Skin of body (tissue), 2 donors: Measurements from ENCODE around the gene VPS13D. TPM values are rescaled to one million over a fixed set of nuclear protein-coding genes. Genes with fewer than 3 reads are reported as not detected.

Source experiments
- DNase-seq: peaks from one replicate; lab custom pipeline; 2025; lab: John Stamatoyannopoulos, UW
- total RNA-seq: library from RNA; depleted of rRNA; stranded (reverse); fragments of >200 nt; gene quantifications from one replicate; pipeline ENCODE4 v1.2.3, GENCODE V29; 2014

VPS13D gene, protein sequence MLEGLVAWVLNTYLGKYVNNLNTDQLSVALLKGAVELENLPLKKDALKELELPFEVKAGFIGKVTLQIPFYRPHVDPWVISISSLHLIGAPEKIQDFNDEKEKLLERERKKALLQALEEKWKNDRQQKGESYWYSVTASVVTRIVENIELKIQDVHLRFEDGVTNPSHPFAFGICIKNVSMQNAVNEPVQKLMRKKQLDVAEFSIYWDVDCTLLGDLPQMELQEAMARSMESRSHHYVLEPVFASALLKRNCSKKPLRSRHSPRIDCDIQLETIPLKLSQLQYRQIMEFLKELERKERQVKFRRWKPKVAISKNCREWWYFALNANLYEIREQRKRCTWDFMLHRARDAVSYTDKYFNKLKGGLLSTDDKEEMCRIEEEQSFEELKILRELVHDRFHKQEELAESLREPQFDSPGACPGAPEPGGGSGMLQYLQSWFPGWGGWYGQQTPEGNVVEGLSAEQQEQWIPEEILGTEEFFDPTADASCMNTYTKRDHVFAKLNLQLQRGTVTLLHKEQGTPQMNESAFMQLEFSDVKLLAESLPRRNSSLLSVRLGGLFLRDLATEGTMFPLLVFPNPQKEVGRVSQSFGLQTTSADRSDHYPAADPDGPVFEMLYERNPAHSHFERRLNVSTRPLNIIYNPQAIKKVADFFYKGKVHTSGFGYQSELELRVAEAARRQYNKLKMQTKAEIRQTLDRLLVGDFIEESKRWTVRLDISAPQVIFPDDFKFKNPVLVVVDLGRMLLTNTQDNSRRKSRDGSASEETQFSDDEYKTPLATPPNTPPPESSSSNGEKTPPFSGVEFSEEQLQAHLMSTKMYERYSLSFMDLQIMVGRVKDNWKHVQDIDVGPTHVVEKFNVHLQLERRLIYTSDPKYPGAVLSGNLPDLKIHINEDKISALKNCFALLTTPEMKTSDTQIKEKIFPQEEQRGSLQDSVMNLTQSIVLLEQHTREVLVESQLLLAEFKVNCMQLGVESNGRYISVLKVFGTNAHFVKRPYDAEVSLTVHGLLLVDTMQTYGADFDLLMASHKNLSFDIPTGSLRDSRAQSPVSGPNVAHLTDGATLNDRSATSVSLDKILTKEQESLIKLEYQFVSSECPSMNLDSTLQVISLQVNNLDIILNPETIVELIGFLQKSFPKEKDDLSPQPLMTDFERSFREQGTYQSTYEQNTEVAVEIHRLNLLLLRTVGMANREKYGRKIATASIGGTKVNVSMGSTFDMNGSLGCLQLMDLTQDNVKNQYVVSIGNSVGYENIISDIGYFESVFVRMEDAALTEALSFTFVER (N-terminal part only)
- 63.3 TPM for total RNA-seq

DNA sequence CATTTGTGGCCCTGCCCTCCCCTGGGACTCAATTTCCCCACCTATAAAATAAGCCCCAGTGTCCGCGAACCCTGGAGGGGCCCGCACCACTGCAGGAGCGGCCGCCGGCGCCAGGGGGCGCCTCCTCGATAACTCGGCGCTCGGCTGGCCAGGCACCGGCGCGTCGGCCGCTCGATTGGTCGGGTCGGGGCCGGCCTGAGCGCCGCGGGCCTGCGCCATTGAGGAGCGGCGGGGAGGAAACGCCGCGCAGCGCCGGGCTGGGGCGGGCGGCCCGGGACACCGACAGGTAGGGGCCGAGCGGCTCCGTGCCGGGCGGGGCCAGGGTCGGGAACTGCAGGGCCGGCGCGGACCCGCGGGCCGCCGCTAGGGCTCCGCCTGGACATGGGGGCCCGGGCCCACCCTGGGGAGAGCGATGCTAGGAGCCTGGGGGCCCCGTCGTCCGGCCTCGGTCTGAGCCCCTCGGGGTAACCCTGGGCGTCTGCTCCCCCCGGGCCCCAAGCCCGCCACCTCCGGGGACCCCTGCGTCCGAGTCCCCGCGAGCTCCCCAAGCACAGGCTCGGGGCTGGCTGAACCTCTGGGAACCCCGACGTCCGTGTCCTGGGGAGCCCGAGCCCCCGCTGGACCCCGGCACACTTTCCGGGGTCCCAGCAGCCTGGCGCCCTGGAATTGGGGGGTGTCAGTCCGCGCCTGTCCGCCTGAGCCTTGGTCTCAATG is at the start of gene VPS13D:
Gene VPS13D, plus strand, starts transcription at position 196 of the 714 bp plus-strand sequence. CDS start 4,237 bp downstream, outside the sequence.
- peak; percentile 74 for DNase-seq

DNA sequence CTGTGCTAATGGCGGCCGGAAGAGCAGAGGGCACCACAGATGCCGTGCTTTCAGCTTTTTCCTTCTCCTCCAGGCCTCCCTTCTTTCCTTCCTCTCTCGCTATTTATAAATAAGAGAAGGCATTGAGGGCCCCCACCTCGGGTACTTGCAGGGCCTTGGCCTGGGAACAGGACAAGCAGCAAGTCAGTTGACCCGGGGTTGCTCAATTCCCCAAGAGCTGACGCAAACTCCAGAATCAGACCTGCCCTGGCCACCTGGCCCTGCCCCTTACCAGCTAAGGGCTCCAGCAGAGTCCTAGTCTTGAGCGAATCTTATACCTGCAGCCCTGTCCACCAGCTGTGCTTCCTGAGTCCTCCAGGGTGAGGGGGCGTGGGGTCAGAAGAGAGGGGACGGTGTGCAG is 49.5 kb upstream of the VPS13D start:
- DNase-seq: no peak

DNA sequence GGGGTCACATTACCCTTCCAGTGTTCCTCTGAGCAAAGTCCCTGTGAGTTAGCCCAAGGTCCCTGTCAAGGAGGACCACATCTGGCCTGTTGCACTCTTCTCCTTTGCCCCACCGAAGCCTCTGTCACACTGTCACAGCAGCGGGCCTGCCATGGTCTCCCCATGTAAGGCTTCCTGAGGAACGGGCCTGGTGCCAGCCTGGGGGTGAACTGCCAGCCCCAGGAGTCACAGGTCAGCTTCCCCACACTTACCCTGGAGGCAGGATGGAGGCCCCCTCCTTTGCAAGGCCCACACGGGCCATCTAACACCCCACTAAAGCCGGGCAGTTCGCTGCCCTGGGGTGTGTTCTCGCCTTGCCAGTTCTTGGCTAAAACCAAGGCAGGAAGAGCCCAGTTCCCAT is 48.9 kb upstream of the VPS13D start:
- DNase-seq: no peak

DNA sequence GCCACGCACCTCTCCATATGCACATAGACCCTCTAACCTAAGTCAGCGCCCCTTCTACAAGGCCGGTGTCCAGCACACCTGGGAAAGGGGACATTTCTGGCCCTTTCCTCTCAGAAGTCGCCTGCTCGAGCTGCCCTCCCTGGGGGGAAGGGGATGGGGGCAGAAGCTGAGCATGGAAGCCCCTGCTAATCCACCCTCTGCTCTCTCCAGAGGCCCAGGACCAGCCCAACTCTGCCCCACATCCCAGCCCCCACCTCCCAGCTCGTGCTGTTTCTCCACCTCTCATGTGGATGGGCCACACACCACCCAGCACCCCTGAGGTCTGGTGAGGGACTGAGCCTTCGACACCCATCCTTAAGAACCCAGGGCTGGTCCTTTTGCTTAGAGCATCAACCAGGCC is 48.3 kb upstream of the VPS13D start:
- DNase-seq: no peak

DNA sequence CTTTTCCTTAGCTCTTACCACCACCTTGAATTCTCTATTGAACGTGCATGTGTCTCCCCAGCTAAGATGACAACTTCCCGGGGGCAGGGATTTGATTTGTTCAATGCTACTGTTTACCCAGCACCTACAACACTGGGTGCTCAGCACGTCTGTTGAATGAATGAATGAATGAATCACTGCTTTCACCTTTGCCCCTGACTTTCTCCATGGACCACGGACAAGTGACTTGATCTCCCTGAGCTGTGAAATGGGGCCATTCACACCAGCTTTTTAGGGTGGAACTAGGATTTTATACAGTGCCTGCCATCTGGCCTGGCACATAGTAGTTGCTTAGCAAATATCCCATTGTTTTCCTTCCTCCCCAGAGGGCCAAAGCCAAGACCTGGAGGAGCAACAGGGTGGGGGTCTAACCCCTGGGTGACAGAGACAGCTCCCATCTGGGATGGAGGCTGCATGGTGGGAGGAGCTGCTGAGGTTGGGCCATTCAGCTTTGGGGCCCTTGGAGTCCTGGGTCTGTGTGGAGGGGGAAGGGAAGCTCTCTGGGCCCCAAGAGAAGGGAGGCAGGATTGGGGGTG is 47.3 kb upstream of the VPS13D start:
- no peak for DNase-seq

DNA sequence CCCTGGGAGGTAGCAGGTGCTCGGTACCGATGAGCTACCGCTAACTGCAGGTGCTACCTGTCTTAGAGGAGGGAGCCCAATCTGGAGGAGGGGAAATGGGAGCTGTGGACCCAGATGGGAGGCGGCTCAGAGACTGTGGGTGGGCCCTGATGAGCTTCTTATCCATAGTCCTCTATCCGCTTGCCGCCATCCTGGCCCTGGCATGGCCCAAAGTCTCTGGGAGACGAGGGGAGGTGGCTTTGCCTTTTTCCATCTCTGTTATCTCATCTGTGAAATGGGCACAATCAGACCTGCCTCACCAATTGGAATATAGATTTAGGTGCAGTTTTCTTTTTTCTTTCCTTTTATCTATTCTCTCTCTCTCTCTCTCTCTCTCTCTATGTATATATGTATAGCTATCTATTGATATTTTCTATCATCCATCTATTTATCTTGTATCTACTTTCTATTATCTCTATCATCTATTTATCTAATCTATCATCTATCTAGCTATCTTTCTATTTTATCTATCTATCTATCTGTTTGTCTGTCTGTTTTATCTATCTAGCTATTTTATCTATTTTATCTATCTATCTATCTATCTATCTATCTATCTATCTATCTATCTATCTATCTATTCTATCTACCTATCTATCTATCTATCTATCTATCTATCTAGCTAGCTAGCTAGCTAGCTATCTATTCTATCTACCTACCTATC is 46.6 kb upstream of the VPS13D start:
- DNase-seq: no peak

DNA sequence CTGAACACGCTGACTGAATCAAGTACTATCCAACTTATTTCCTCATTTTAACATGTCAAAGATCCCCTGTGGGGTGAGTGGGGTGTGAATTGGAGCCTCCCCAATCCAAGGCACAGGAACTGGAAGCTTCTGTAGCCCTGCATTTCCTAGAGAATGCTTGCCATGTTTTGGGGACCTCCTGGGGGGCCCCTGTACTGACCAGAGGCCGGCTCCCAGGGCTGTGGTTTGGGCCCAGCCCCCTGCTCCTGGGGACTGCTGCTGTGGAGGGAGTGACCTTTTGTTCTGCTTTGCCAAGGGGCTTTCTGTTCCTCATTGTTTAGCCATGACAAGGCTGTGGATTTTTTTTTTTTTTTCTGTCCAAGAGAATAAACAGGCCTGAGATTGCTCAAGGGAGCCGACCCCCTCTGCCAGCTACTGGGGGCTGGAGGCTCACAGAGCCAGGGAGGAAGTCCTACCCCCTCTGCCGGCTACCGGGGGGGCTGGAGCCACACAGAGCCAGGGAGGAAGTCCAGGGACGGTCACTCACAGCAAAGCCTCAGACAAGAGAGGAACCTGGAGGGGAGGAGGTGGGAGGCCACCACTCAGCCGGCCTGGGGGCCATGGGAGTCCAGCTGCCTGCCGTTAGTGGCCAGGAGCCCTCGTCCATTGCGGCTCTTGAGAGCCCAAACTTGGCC is 45.7 kb upstream of the VPS13D start:
- DNase-seq: peak; percentile 54

DNA sequence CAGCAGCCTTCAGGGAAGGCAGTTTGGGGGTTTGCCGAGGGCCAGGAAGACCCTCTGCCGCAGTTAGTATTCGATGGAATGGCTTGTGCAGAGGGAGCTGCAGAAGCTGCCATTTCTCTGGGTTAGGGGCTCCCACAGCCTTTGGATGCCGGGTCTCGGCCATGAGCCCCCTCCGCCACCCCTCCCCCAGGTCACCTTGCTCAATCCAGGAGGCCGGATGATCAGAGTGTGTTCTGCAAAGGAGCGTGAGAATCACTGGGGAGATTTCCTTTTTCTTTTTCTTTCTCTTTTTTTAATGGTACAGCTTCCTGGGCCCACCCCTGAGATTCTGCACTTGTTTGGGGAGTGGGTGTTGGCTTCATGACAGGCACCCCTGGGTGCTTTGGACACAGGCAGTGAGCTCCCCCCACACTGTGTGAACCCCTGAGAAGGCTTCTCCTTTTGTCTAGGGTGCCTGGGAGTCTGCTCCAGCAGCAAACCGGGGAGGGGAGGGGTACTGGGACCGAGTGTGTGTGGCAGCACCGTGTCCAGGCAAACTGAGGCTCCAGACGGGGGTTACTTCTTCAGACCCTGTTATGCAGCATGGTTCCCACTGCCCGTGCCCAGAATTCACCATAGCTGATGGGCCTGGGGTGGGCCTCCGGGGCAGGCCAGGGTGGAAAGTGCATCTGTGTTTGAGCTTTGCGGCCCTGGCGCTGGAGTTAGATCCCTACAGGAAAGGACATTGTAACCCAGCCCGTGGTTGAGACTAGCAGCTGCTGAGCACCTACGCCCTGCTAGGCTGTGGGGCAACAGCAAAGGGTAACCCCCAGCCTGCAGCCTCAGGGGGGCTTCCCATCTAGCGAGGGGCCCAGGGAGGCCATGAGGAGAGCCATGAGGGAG is 44.6 kb upstream of the VPS13D start:
- DNase-seq: no peak

DNA sequence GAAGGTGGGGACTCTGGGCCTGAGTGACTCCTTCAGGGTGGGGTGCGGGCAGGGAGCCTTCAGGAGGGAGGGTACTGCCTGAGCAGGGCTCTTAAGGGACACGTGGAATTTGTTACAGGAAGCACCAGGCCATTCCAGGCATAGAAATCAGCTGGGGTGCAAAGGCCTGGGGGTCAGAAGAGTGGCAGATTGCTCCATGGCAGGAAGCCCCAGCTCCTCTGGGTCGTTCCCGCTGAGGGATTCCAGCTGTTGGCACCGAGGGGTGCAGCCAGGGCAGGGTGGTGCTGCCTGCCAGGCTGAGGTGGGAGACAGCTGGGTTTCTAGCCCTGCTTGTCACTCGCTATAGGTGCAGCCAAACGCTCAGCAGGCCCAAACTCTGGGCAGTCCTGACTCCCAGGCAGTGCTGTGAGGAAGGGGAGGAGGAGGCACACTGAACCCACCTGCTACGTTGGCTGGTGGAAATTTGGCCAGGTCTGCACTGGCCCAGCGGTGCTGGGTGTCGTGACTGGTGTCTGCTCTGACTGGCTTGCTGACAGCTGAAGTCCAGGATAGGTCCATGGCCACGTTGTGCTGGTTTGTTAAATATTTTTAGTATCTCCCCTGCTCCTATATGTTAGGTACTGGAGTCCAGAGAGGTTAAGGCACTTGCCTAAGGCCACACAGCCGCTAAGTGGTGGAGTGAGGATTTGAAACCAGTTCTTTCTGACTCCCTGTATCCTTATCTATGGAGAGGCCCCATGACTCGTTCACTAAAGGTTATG is 43.7 kb upstream of the VPS13D start:
- no peak for DNase-seq

DNA sequence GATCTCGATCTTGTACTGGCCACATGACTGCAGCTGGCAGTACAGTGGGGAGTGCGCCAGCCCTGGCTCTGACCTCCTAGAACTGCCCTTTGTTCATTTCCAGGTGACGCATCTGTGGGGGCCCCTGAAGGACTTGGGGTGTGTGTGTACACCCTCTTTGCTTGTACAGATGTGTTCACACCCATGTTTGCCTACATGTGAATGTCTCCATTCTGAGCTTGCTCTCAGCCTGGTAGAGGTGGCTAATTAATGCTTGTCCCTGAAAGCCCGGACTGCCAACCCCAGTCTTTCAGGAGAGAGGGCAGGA is 43.2 kb upstream of the VPS13D start:
- no peak for DNase-seq

DNA sequence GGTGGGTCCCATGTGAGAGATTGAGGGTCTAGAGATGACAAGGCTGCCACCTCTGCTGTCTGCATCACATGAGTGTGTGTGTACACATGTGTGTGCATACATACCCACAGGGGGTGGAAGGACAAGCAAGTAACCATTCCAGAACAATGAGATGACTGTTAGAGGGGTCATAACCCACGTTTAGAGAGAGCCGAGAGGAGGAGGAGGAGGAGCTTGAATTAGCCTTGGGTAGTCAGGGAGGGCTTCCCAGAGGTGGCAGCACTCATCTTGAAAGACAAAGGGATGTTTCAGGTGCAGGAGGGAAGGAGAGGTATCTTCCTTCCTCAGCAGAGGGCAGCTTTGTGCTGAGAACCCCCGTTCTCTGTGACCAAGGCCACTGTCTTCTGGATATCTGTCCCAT is 41.7 kb upstream of the VPS13D start:
- no peak for DNase-seq

DNA sequence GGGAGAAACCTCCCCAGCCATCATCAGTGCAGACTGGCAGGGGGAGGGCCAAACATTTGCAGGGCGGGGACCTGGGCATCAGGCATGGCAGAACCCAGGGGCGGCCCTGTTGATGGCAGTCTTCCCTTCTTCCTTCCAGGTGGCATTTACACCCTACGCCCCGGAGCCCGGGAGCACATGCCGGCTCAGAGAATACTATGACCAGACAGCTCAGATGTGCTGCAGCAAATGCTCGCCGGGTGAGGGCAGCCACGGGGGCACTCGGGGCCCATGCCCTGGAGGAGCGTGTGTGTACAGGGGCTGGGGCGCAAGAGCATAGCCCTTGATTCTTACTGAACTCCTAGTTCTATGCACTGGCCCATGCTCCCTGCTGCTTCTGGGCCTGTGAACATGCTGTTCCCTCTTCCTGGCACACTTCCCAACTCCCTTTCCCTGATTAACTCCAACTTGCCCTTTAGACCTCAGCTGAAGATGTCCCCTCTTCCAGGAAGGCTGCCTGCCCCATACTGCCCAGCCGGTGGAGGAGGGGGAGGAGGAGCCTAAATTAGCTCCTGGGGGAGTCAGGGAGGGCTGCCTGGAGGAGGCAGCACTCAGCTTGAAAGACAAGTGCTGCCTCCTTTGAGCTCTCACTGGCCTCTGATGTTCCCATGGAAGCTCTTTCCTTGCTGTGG is 41.0 kb upstream of the VPS13D start:
- no peak for DNase-seq

DNA sequence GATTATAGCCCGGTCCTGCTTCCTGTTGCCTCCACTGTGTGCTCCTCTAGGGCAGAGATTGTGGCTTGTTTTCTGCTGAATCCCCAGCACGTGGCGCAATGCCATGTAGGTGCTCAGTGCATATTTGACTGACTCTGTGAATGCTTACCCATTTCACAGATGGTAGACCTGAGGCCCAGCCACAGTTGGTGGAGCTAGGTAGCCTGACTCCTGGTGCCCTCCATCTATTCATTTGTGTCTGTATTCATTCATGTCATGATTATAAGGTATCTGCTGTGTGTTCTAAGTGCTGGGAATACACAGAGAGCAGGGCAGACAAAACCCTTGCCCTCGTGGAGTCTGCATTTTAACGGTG is 40.5 kb upstream of the VPS13D start:
- no peak for DNase-seq

DNA sequence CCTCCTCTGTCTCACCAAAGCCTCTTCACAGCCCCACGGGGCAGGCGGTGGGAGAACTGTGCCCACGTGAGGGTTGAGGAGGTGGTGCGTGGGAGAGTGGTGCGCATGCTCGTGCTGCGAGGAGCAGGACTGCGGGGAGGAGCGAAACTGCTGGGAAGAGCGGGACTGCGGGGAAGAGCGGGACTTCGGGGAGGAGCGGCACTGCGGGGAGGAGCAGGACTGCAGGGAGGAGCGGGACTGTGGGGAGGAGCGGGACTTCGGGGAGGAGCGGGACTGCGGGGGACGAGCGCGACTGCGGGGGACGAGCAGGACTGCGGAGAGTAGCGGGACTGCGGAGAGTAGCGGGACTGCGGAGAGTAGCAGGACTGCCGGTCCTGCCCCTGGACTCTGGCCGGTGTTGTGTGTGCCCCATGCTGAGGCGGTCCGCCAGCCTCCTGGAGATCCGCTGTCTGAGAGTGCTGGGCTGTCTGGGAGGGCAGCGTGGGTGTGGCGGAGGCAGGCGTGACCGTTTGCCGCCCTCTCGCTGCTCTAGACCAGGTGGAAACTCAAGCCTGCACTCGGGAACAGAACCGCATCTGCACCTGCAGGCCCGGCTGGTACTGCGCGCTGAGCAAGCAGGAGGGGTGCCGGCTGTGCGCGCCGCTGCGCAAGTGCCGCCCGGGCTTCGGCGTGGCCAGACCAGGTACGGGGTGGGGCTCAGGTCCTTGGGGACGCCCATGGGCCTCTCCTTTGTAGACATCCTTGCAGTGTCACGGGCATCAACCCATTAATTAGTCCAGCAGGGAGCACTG is 38.4 kb upstream of the VPS13D start:
- DNase-seq: no peak

DNA sequence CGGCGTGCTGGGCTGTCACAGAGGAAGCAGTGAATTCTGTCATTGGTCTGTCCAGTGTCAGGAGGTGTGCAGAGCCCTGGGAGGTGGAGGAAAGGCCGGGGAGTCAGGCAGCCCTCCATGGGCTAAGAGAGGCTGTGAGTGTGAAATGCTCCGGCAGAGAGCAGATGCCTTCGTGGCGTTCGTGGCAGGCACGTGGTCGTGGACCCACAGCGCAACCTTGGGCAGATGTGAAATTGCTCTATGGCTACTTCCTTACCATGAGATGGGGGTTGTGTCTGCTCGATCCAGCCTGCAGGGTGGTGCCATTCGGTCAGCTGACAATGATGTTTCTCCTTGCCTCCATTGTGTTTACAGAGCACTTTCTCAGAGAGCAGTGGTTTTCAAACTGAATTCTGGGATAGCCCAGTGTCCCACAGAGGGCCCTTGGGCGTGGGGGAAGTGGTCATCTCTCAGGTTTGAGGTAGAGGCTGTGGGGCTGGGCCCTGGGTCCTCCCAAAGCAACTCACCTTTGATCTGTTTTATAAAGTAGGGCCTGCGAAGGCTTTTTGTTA is 35.1 kb upstream of the VPS13D start:
- DNase-seq: no peak

DNA sequence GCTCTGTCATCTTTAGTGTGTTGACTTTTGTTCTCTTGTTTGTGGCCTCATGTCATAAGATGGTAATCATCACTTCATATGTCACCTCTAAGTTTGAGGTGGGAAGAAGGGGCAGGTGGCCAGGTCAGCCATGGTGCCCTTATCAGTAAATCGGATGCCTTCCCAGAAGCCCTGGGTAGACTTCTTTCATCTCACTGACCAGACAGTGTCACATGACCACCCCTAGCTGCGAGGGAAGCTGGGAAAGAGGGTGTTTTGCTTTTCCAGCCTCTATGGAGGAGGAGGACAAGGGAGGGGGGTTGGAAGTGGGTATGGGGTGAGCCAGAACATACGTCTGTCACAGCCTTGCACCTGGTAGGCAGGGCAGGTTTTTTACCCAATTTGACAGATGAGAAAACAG is 34.4 kb upstream of the VPS13D start:
- no peak for DNase-seq
